Upper lobe of right lung (tissue), 1 donor: Measurements from ENCODE around the gene CLEC4A. TPM values are rescaled to one million over a fixed set of nuclear protein-coding genes. Genes with fewer than 3 reads are reported as not detected.
"Not testable (repeated sequence)": the region's sequence is repeated elsewhere in the genome, so short reads cannot be mapped to it uniquely, and the experiment has no call there.

Experiments
- ATAC-seq: fragments of 200-7000 bp; cut with Tn5 transposase; one replicate; pipeline ENCODE4 v1.9.1; 2020; ENCODE audit warnings: mild to moderate bottlenecking, moderate library complexity
- DNase-seq: peaks from one replicate; pipeline ENCODE4 v3.0.0-alpha.2; 2020
- H3K27ac ChIP-seq: fragments of 200-600 bp; one replicate; pipeline ENCODE4 v1.8.0; 2022
- H3K27me3 ChIP-seq: fragments of 200-600 bp; one replicate; pipeline ENCODE4 v1.8.0; 2022; ENCODE audit warnings: mild to moderate bottlenecking
- H3K36me3 ChIP-seq: fragments of 200-600 bp; one replicate; pipeline ENCODE4 v1.8.0; 2022
- H3K4me1 ChIP-seq: fragments of 200-600 bp; one replicate; pipeline ENCODE4 v1.8.0; 2022
- H3K4me3 ChIP-seq: fragments of 200-600 bp; one replicate; pipeline ENCODE4 v1.8.0; 2022; ENCODE audit warnings: mild to moderate bottlenecking
- H3K9me3 ChIP-seq: fragments of 200-600 bp; one replicate; pipeline ENCODE4 v1.8.0; 2022
- CTCF ChIP-seq: fragments of 200-600 bp; IDR thresholded peaks from one replicate; pipeline ENCODE4 v1.8.0; 2022; ENCODE audit warnings: antibody characterized with exemption
- intact Hi-C: fragments of 100-400 bp; cut with DNase I; formaldehyde crosslinking; loops from one replicate; pipeline ENCODE4 v1.11.0; 2022
- total RNA-seq: library from RNA; stranded (reverse); fragmentation: NEBNext Ultra II Directional; extraction: Animal tissue kit (Norgen Biotek cat#: 25700); gene quantifications from one replicate; pipeline ENCODE4 v1.2.1, GENCODE V29; 2021
- donor health status: DM: no; HTN: yes; CAD: no; lungs with severe emphysema.

Gene CLEC4A
- total RNA-seq, 1 donor from 2014 or later, result 8.3 TPM

- peak; percentile 50 for ATAC-seq
- H3K4me1 ChIP-seq, result peaks cover 21% of the 10 kb centered on the region
- no peaks in the 10 kb centered on the region for H3K27me3 ChIP-seq
- no peak overlapping the region for H3K27ac ChIP-seq
- no peak for TF ChIP-seq CTCF
- H3K4me3 ChIP-seq, result no peak overlapping the region
- H3K9me3 ChIP-seq, result no peaks in the 10 kb centered on the region
- intact Hi-C loops, result no loop called here
- DNase-seq, result no peak
- H3K36me3 ChIP-seq, result peaks cover 46% of the 10 kb centered on the region
Observed at GRCh38 chr12:8088574-8088973, 34.8 kb upstream of the CLEC4A start.

GRCh38 chr12:8089277-8089676 is 34.1 kb upstream of the CLEC4A start:
- peaks cover 14% of the 10 kb centered on the region for H3K4me1 ChIP-seq
- H3K27me3 ChIP-seq, ATAC-seq, DNase-seq, H3K27ac ChIP-seq, H3K9me3 ChIP-seq, intact Hi-C loops, H3K4me3 ChIP-seq: not testable (repeated sequence)
- peaks cover 53% of the 10 kb centered on the region for H3K36me3 ChIP-seq

DNA sequence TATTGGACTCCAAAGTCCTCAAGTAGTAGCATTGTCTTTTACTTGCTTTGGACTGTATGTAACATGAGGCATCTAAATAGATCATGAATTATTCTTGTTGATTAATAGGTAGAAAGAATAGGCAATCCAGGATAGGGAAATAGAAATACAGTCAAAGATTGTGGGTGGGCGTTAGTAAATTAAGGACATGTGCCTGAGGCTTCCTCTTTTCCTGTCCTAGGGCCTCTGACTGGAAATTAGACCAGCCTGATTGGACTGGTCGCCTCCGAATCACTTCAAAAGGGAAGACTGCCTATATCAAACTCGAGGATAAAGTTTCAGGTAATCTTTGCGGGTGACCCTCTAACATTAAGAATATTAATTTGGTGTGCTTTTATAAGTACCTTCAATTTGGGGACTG is 33.7 kb upstream of the CLEC4A start:
- Histone ChIP-seq H3K4me1 (peaks cover 12% of the 10 kb centered on the region), H3K36me3 (peaks cover 57% of the 10 kb centered on the region), H3K27me3 (no peaks in the 10 kb centered on the region), H3K9me3 (no peaks in the 10 kb centered on the region), H3K4me3 (no peak overlapping the region), H3K27ac (no peak overlapping the region)
- DNase-seq, result no peak
- intact Hi-C loops, result no loop called here
- no peak for TF ChIP-seq CTCF
- ATAC-seq, result peak; percentile 76

DNA sequence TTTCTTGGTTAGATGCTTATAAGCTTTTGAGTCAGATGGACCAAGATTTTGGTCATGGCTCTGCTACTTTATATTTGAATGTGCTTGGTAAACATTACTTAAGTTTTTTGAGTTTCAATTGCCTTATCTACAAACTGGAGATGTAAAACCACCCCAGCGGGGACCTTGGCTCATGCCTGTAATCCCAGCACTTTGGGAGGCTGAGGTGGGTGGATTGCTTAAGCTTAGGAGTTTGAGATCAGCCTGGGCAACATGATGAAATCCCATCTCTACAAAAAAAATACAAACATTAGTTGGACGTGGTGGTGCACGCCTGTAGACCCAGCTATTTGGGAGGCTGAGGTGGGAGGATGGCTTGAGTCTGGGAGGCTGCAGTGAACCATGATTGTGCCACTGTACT is 30.1 kb upstream of the CLEC4A start:
- TF ChIP-seq CTCF, result no peak
- DNase-seq (no peak), ATAC-seq (no peak)
- H3K36me3 ChIP-seq, result peaks cover 82% of the 10 kb centered on the region
- H3K9me3 ChIP-seq, result no peaks in the 10 kb centered on the region
- H3K27me3 ChIP-seq, result no peaks in the 10 kb centered on the region
- H3K4me1 ChIP-seq, result no peaks in the 10 kb centered on the region
- no peak overlapping the region for H3K27ac ChIP-seq
- intact Hi-C loops, result no loop called here
- H3K4me3 ChIP-seq, result no peak overlapping the region

- peak; percentile 60 for ATAC-seq
- DNase-seq, result no peak
- H3K27ac ChIP-seq, result no peak overlapping the region
- TF ChIP-seq CTCF, result no peak
- H3K27me3 ChIP-seq, result no peaks in the 10 kb centered on the region
- H3K36me3 ChIP-seq, result peaks cover 83% of the 10 kb centered on the region
- H3K4me3 ChIP-seq, result no peak overlapping the region
- no peaks in the 10 kb centered on the region for H3K4me1 ChIP-seq
- no peaks in the 10 kb centered on the region for H3K9me3 ChIP-seq
- intact Hi-C loops, result no loop called here
Observed at GRCh38 chr12:8096281-8096915, 27.0 kb upstream of the CLEC4A start.

GRCh38 chr12:8099235-8099634 is 24.2 kb upstream of the CLEC4A start:
- H3K27ac ChIP-seq, result no peak overlapping the region
- intact Hi-C loops, result no loop called here
- no peaks in the 10 kb centered on the region for H3K27me3 ChIP-seq
- H3K4me1 ChIP-seq, result no peaks in the 10 kb centered on the region
- no peak for ATAC-seq
- H3K4me3 ChIP-seq, result no peak overlapping the region
- no peak for TF ChIP-seq CTCF
- no peak for DNase-seq
- peaks cover 55% of the 10 kb centered on the region for H3K36me3 ChIP-seq
- H3K9me3 ChIP-seq, result no peaks in the 10 kb centered on the region
